ENCODE measurements around the gene SIRT3.

Gene SIRT3

DNA sequence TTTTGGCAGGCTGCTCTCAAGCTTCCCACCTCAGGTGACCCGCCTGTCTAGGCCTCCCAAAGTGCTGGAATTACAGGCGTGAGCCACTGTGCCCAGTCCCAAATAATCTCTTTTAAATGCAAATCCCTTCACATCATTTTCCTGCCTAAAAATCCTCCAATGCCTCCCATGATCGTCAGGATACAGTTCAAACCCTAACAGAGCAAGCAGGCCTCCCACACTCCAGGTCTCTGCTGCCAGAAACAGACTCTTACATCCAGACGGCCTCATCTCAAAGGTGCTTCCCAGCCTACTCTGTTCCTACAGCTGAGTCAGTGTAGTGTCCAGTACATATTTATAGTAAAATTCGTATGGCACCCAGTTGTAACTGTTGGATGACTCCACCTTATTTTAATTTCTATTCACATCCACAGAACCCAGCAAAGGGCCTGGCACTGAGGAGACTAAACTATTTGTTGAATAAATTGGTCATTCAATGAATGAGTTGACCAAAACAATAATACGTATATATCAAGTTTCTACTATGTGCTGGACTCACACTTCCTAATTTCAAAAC, 8.2 kb downstream of the SIRT3 start:
- TF ChIP-seq, protein P1, sequence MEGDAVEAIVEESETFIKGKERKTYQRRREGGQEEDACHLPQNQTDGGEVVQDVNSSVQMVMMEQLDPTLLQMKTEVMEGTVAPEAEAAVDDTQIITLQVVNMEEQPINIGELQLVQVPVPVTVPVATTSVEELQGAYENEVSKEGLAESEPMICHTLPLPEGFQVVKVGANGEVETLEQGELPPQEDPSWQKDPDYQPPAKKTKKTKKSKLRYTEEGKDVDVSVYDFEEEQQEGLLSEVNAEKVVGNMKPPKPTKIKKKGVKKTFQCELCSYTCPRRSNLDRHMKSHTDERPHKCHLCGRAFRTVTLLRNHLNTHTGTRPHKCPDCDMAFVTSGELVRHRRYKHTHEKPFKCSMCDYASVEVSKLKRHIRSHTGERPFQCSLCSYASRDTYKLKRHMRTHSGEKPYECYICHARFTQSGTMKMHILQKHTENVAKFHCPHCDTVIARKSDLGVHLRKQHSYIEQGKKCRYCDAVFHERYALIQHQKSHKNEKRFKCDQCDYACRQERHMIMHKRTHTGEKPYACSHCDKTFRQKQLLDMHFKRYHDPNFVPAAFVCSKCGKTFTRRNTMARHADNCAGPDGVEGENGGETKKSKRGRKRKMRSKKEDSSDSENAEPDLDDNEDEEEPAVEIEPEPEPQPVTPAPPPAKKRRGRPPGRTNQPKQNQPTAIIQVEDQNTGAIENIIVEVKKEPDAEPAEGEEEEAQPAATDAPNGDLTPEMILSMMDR (IDR thresholded peaks at IDR 0.05), result no peak
- Histone ChIP-seq H3K4me3 (no peak overlapping the region), H3K27ac (no peak overlapping the region)
- no peak for DNase-seq (ENCODE audit: low spot score)

DNA sequence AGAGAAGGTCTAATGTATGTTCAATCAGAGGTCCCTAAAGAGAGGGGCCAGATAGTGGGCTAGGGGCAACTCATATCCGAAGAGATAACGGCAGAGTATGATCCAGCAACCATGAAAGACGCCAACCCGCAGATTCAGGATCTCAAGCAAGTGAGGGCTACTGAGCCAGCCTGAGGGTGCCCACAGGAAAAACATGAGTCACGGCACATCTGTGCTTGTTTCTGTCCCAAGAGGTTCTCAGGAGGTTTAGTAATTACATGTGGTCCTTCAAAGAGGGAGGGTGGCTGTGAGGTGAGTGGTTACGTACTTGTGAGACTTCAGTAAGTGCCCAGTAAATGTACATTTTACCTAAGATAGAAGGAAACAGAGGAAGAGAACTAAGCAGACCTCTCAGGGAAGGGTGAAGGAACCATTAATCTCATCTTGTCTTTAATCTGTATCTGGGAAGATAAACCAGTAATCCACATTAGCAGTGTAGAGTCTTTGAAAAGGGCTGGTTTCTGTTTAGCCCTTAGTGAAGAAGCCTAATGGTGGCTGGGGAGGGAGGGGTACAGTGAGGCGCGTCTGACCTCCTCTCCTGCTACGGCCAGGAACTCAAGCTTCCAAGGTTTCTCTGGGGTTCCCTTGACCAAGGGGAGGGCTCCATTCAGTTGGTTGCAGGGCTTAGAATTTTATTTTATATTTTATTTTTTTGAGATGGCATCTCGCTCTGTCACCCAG, 10.2 kb downstream of the SIRT3 start:
- no peak overlapping the region for H3K27ac ChIP-seq
- TF ChIP-seq, protein P1 (IDR thresholded peaks at IDR 0.05), result no peak
- no peak overlapping the region for H3K4me3 ChIP-seq
- no peak for DNase-seq (ENCODE audit: low spot score)

GRCh38 chr11:224424-224823, 11.7 kb downstream of the SIRT3 start:
- no peak overlapping the region for H3K4me3 ChIP-seq
- DNase-seq (ENCODE audit: low spot score), result no peak
- H3K27ac ChIP-seq, result no peak overlapping the region
- TF ChIP-seq, protein P1 (IDR thresholded peaks at IDR 0.05), result no peak

- Histone ChIP-seq H3K4me3 (no peak overlapping the region), H3K27ac (no peak overlapping the region)
- TF ChIP-seq, protein P1 (IDR thresholded peaks at IDR 0.05), result no peak
- no peak for DNase-seq (ENCODE audit: low spot score)
These were observed 12.3 kb downstream of the SIRT3 start for GRCh38 chr11:223884-224283.

DNA sequence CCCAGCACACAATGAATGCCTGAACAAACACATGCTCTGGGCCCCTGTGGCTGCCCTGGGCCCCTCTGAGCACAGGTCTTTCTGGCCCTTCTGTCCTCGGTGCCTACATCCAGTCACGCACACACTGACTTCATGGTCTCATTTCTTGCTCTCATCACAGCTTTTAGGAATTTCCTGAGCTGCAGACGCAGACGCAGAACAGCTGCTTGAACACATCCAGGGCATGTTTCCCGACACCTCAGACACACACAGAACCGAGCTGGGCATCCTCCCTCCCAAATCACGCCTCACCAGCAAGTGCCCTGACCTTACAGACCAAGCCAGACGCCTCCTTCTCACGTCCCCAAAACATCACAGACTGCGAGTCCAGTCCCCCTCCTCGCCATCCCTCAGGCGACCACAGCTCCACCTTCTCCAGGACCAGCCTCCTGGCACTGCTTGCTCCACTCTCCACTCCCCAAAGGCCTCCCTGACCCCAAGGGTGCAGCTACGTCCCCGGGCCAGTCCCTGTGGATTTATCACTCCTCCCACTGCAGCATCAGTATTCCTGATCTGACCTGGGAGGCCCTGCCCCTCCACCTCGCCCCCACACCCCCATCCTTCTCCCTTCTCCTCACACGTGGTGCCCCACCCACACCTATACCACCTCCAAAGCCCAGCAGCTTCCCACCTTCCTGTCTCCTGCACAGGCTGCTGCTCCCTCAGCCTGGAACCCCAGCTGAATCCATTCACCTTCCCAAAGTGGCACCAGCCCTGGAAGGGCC, 12.9 kb downstream of the SIRT3 start:
- DNase-seq (ENCODE audit: low spot score), result no peak
- no peak overlapping the region for H3K4me3 ChIP-seq
- TF ChIP-seq, protein P1 (IDR thresholded peaks at IDR 0.05), result no peak
- H3K27ac ChIP-seq, result no peak overlapping the region

GRCh38 chr11:221998-222789, 13.9 kb downstream of the SIRT3 start:
- no peak for DNase-seq (ENCODE audit: low spot score)
- TF ChIP-seq, protein P1 (IDR thresholded peaks at IDR 0.05), result no peak
- Histone ChIP-seq H3K27ac (no peak overlapping the region), H3K4me3 (no peak overlapping the region)
